HL-60 (cell line): ENCODE results near the gene ATP2B2.

Source experiments
- DNase-seq, 2 experiments: peaks; one replicate each; pipeline ENCODE4 v3.0.0-alpha.2; 2010 to 2020; ENCODE audit warnings: low read depth in 1 of 2, low spot score in 1 of 2
- H3K27ac ChIP-seq: fragments of 250-450 bp; sonication (Bioruptor Pico); replicated peaks from 2 replicates; pipeline ENCODE4 v1.5.1; 2020; ENCODE audit warnings: mild to moderate bottlenecking, moderate library complexity
- H3K27me3 ChIP-seq: fragments of 250-450 bp; sonication (Bioruptor Pico); 2 replicates; pipeline ENCODE4 v1.5.1; 2021; ENCODE audit warnings: mild to moderate bottlenecking, moderate library complexity; ENCODE audit not compliant: insufficient read depth, poor library complexity, severe bottlenecking
- H3K4me3 ChIP-seq: replicated peaks from 2 replicates; pipeline ENCODE4 v1.5.1; 2011; ENCODE audit warnings: mild to moderate bottlenecking, control low read depth, low read length; ENCODE audit not compliant: insufficient read depth
- CTCF ChIP-seq: IDR thresholded peaks from one replicate; pipeline ENCODE4 v1.5.1; 2011; ENCODE audit warnings: low read length, control low read depth, inconsistent platforms; ENCODE audit not compliant: insufficient read depth
- GABPA ChIP-seq: IDR thresholded peaks from 2 replicates; pipeline ENCODE4 v1.6.1; 2012; ENCODE audit warnings: low read depth
- POLR2AphosphoS5 ChIP-seq: IDR thresholded peaks from 2 replicates; pipeline ENCODE4 v1.6.1; 2012; ENCODE audit warnings: low read depth
- REST ChIP-seq: IDR thresholded peaks from 2 replicates; pipeline ENCODE4 v1.6.1; 2012; ENCODE audit warnings: low read depth; ENCODE audit not compliant: insufficient replicate concordance
- SPI1 ChIP-seq: IDR thresholded peaks from 2 replicates; pipeline ENCODE4 v1.6.1; 2012; ENCODE audit warnings: low read depth, mild to moderate bottlenecking, borderline replicate concordance

ATP2B2 gene

GRCh38 chr3:10489746-10490483 is 15.5 kb downstream of the ATP2B2 start:
- DNase-seq = no peak
- Histone ChIP-seq H3K4me3 (no peak overlapping the region), H3K27ac (no peak overlapping the region), H3K27me3 (no peaks in the 10 kb centered on the region)
- TF ChIP-seq REST = no peak
- no peak for TF ChIP-seq SPI1
- TF ChIP-seq POLR2AphosphoS5 = no peak
- TF ChIP-seq GABPA = no peak
- TF ChIP-seq CTCF = no peak

GRCh38 chr3:10487988-10488633 is 17.3 kb downstream of the ATP2B2 start:
- Histone ChIP-seq H3K27me3 (no peaks in the 10 kb centered on the region), H3K4me3 (no peak overlapping the region), H3K27ac (no peak overlapping the region)
- DNase-seq = no peak
- TF ChIP-seq SPI1 = no peak

- no peak for DNase-seq
- no peak overlapping the region for H3K4me3 ChIP-seq
- no peak for TF ChIP-seq REST
- TF ChIP-seq GABPA = no peak
- TF ChIP-seq SPI1 = no peak
- no peak for TF ChIP-seq CTCF
- TF ChIP-seq POLR2AphosphoS5 = no peak
- no peak overlapping the region for H3K27ac ChIP-seq
- H3K27me3 ChIP-seq = no peaks in the 10 kb centered on the region
Measured at GRCh38 chr3:10485806-10486205, 19.6 kb downstream of the ATP2B2 start.

GRCh38 chr3:10485380-10485779 is 20.0 kb downstream of the ATP2B2 start:
- DNase-seq = no peak
- H3K27ac ChIP-seq = no peak overlapping the region
- H3K4me3 ChIP-seq = no peak overlapping the region
- TF ChIP-seq SPI1 (no peak), POLR2AphosphoS5 (no peak), GABPA (no peak), REST (no peak), CTCF (no peak)
- no peaks in the 10 kb centered on the region for H3K27me3 ChIP-seq
